NCI-H82 (cell line): ENCODE measurements around the gene TCF12.

Experiments used
- DNase-seq: peaks from one replicate; lab custom pipeline; 2025; lab: John Stamatoyannopoulos, UW

The TCF12 gene

GRCh38 chr15:57297630-57298029, 379.2 kb downstream of the TCF12 start:
- no peak for DNase-seq

- no peak for DNase-seq
Measured at GRCh38 chr15:57298204-57298603, 379.8 kb downstream of the TCF12 start.

- DNase-seq = peak; percentile 29
Measured at GRCh38 chr15:57298843-57299550, 380.6 kb downstream of the TCF12 start.

GRCh38 chr15:57301307-57301706, 382.9 kb downstream of the TCF12 start:
- no peak for DNase-seq

GRCh38 chr15:57302640-57303257, 384.3 kb downstream of the TCF12 start:
- DNase-seq = no peak

GRCh38 chr15:57305009-57305408, 386.6 kb downstream of the TCF12 start:
- DNase-seq = no peak

- DNase-seq = peak; percentile 82
Measured at GRCh38 chr15:57306161-57306943, 387.9 kb downstream of the TCF12 start.

GRCh38 chr15:57306944-57307411, 388.5 kb downstream of the TCF12 start:
- DNase-seq = no peak

GRCh38 chr15:57307527-57308169, 389.2 kb downstream of the TCF12 start:
- no peak for DNase-seq

- DNase-seq = no peak
Measured at GRCh38 chr15:57308170-57308545, 389.7 kb downstream of the TCF12 start.

- DNase-seq = peak; percentile 55
Measured at GRCh38 chr15:57309856-57310760, 391.7 kb downstream of the TCF12 start.

GRCh38 chr15:57310876-57311275, 392.4 kb downstream of the TCF12 start:
- DNase-seq = no peak

- DNase-seq = no peak
Measured at GRCh38 chr15:57312006-57312317, 393.5 kb downstream of the TCF12 start.

- DNase-seq = no peak
Measured at GRCh38 chr15:57312318-57313133, 394.1 kb downstream of the TCF12 start.

- no peak for DNase-seq
Measured at GRCh38 chr15:57313134-57313483, 394.7 kb downstream of the TCF12 start.

GRCh38 chr15:57314221-57314620, 395.8 kb downstream of the TCF12 start:
- no peak for DNase-seq

GRCh38 chr15:57316451-57316850, 398.0 kb downstream of the TCF12 start:
- no peak for DNase-seq

GRCh38 chr15:57319226-57319918, 400.9 kb downstream of the TCF12 start:
- DNase-seq = peak; percentile 17

GRCh38 chr15:57319919-57320560, 401.6 kb downstream of the TCF12 start:
- DNase-seq = no peak
